Upper lobe of right lung (tissue), 1 donor: Measurements from ENCODE around the gene EPHX1. TPM values are rescaled to one million over a fixed set of nuclear protein-coding genes. Genes with fewer than 3 reads are reported as not detected.
A peak's percentile ranks its signal among the peaks of the same experiment; 100 is the strongest.
"Not testable (repeated sequence)": the region's sequence is repeated elsewhere in the genome, so short reads cannot be mapped to it uniquely, and the experiment has no call there.

ENCODE experiments used
- ATAC-seq: fragments of 200-7000 bp; cut with Tn5 transposase; one replicate; pipeline ENCODE4 v1.9.1; 2020; ENCODE audit warnings: mild to moderate bottlenecking, moderate library complexity
- DNase-seq: peaks from one replicate; pipeline ENCODE4 v3.0.0-alpha.2; 2020
- H3K27ac ChIP-seq: fragments of 200-600 bp; one replicate; pipeline ENCODE4 v1.8.0; 2022
- H3K27me3 ChIP-seq: fragments of 200-600 bp; one replicate; pipeline ENCODE4 v1.8.0; 2022; ENCODE audit warnings: mild to moderate bottlenecking
- H3K36me3 ChIP-seq: fragments of 200-600 bp; one replicate; pipeline ENCODE4 v1.8.0; 2022
- H3K4me1 ChIP-seq: fragments of 200-600 bp; one replicate; pipeline ENCODE4 v1.8.0; 2022
- H3K4me3 ChIP-seq: fragments of 200-600 bp; one replicate; pipeline ENCODE4 v1.8.0; 2022; ENCODE audit warnings: mild to moderate bottlenecking
- H3K9me3 ChIP-seq: fragments of 200-600 bp; one replicate; pipeline ENCODE4 v1.8.0; 2022
- CTCF ChIP-seq: fragments of 200-600 bp; IDR thresholded peaks from one replicate; pipeline ENCODE4 v1.8.0; 2022; ENCODE audit warnings: antibody characterized with exemption
- intact Hi-C: fragments of 100-400 bp; cut with DNase I; formaldehyde crosslinking; loops from one replicate; pipeline ENCODE4 v1.11.0; 2022
- total RNA-seq: library from RNA; stranded (reverse); fragmentation: NEBNext Ultra II Directional; extraction: Animal tissue kit (Norgen Biotek cat#: 25700); gene quantifications from one replicate; pipeline ENCODE4 v1.2.1, GENCODE V29; 2021
- donor health status: DM: no; HTN: yes; CAD: no; lungs with severe emphysema.

EPHX1 gene
- total RNA-seq, 1 donor from 2014 or later: 245 TPM

- Histone ChIP-seq H3K4me1 (peaks cover 61% of the 10 kb centered on the region), H3K27ac (peak overlapping the region; percentile 89), H3K9me3 (no peaks in the 10 kb centered on the region), H3K36me3 (no peaks in the 10 kb centered on the region), H3K27me3 (no peaks in the 10 kb centered on the region), H3K4me3 (peak overlapping the region; percentile 77)
- peak; percentile 44 for TF ChIP-seq CTCF
- ATAC-seq (no peak), DNase-seq (no peak)
- intact Hi-C loops: no loop called here
Measured at GRCh38 chr1:225811622-225812487, 1.9 kb downstream of the EPHX1 start.

GRCh38 chr1:225812488-225813213, 2.7 kb downstream of the EPHX1 start:
- H3K27ac ChIP-seq: peak overlapping the region; percentile 89
- H3K4me3 ChIP-seq: no peak overlapping the region
- no peaks in the 10 kb centered on the region for H3K36me3 ChIP-seq
- TF ChIP-seq CTCF: no peak
- no peaks in the 10 kb centered on the region for H3K27me3 ChIP-seq
- no peak for DNase-seq
- no peak for ATAC-seq
- no peaks in the 10 kb centered on the region for H3K9me3 ChIP-seq
- peaks cover 69% of the 10 kb centered on the region for H3K4me1 ChIP-seq
- intact Hi-C loops: no loop called here

GRCh38 chr1:225813214-225813964, 3.5 kb downstream of the EPHX1 start:
- peak overlapping the region; percentile 16 for H3K4me3 ChIP-seq
- ATAC-seq (peak; percentile 71), DNase-seq (peak; percentile 86)
- peaks cover 77% of the 10 kb centered on the region for H3K4me1 ChIP-seq
- no peaks in the 10 kb centered on the region for H3K9me3 ChIP-seq
- H3K27me3 ChIP-seq: no peaks in the 10 kb centered on the region
- H3K27ac ChIP-seq: peak overlapping the region; percentile 89
- H3K36me3 ChIP-seq: no peaks in the 10 kb centered on the region
- intact Hi-C loops: no loop called here
- TF ChIP-seq CTCF: no peak

- no peaks in the 10 kb centered on the region for H3K36me3 ChIP-seq
- no peaks in the 10 kb centered on the region for H3K9me3 ChIP-seq
- TF ChIP-seq CTCF: no peak
- H3K27me3 ChIP-seq: no peaks in the 10 kb centered on the region
- ATAC-seq: no peak
- H3K4me1 ChIP-seq: peaks cover 78% of the 10 kb centered on the region
- no peak for DNase-seq
- H3K4me3 ChIP-seq: no peak overlapping the region
- peak overlapping the region; percentile 89 for H3K27ac ChIP-seq
- intact Hi-C loops: no loop called here
Measured at GRCh38 chr1:225814381-225814780, 4.5 kb downstream of the EPHX1 start.

- DNase-seq, H3K9me3 ChIP-seq, H3K27me3 ChIP-seq, ATAC-seq, H3K4me3 ChIP-seq, H3K36me3 ChIP-seq, intact Hi-C loops: not testable (repeated sequence)
- Histone ChIP-seq H3K27ac (peak overlapping the region; percentile 89), H3K4me1 (peaks cover 80% of the 10 kb centered on the region)
Measured at GRCh38 chr1:225815090-225815489, 5.2 kb downstream of the EPHX1 start.
